GM12878 (cell line): ENCODE results near the gene ITGB1BP2. TPM values are rescaled to one million over a fixed set of nuclear protein-coding genes. Genes with fewer than 3 reads are reported as not detected.

Experiments used
- ATAC-seq: fragments of 200-7000 bp; cut with Tn5 transposase; 3 replicates; pipeline ENCODE4 v1.9.1; 2020; ENCODE audit warnings: mild to moderate bottlenecking, moderate library complexity
- BruUV-seq: library from RNA; stranded (reverse); fragments of 400-500 nt; replicated peaks from 2 replicates; lab custom pipeline; 2021; lab: Mats Ljungman, UMichigan
- CTCF ChIA-PET: fragments of 300-600 bp; sonication (Branson Sonifier 250); formaldehyde crosslinking; extraction: SDS; loops from one replicate; lab custom pipeline; 2021; ENCODE audit warnings: inconsistent platforms; lab: Yijun Ruan, JAX
- POLR2A ChIA-PET: fragments of 350-600 bp; formaldehyde crosslinking; extraction: SDS; loops from one replicate; lab custom pipeline; 2021; ENCODE audit warnings: inconsistent platforms; lab: Charles Lee
- RAD21 ChIA-PET: fragments of 300-600 bp; sonication (Branson Sonifier 250); formaldehyde crosslinking; loops from one replicate; lab custom pipeline; 2023; ENCODE audit warnings: antibody characterized with exemption; ENCODE audit not compliant: unreplicated experiment; lab: Charles Lee
- SMC1A ChIA-PET: fragments of 300-600 bp; sonication (Branson Sonifier 250); formaldehyde crosslinking; loops from one replicate; lab custom pipeline; 2023; ENCODE audit not compliant: unreplicated experiment, uncharacterized antibody; lab: Charles Lee
- DNase-seq: peaks from one replicate; pipeline ENCODE4 v3.0.0-alpha.2; 2011; ENCODE audit warnings: low read depth, low spot score
- FAIRE-seq: peaks from 3 replicates; lab custom pipeline; 2011; peaks lifted over from hg19 to GRCh38; lab: Jason Lieb, UNC
- H2AFZ ChIP-seq: 2 replicates; pipeline ENCODE4 v1.6.0; 2011; ENCODE audit warnings: low read depth, low read length, control low read depth; ENCODE audit not compliant: control insufficient read depth
- H3K27ac ChIP-seq: 2 replicates; pipeline ENCODE4 v1.5.1; 2011; ENCODE audit warnings: control low read depth; ENCODE audit not compliant: control insufficient read depth, insufficient read depth
- H3K27me3 ChIP-seq, 2 experiments: replicated peaks in 1 of 2; 2 replicates each; pipeline versions ENCODE4 v1.6.0 to v1.6.1; 2011; ENCODE audit warnings: low read length in 1 of 2; ENCODE audit not compliant: control insufficient read depth in 2 of 2, insufficient read depth in 2 of 2
- H3K36me3 ChIP-seq, 2 experiments: 2 replicates each; pipeline ENCODE4 v1.5.1; 2011; ENCODE audit warnings: low read length in 1 of 2; ENCODE audit not compliant: control insufficient read depth in 2 of 2, insufficient read depth in 2 of 2
- H3K4me1 ChIP-seq: 2 replicates; pipeline ENCODE4 v1.6.1; 2011; ENCODE audit warnings: mild to moderate bottlenecking, low read length, moderate library complexity, mixed read lengths; ENCODE audit not compliant: control insufficient read depth, insufficient read depth
- H3K4me2 ChIP-seq: 2 replicates; pipeline ENCODE4 v1.6.0; 2011; ENCODE audit warnings: control low read depth; ENCODE audit not compliant: control insufficient read depth, insufficient read depth
- H3K4me3 ChIP-seq: fragments of 200-600 bp; sonication (generic); 2 replicates; pipeline ENCODE4 v1.5.1; 2016
- H3K79me2 ChIP-seq: 2 replicates; pipeline ENCODE4 v1.6.0; 2011; ENCODE audit warnings: low read length; ENCODE audit not compliant: control insufficient read depth, insufficient read depth
- H3K9ac ChIP-seq: 2 replicates; pipeline ENCODE4 v1.8.0; 2011; ENCODE audit warnings: low read length, control low read depth, mixed read lengths; ENCODE audit not compliant: control insufficient read depth, insufficient read depth
- H3K9me3 ChIP-seq: replicated peaks from 3 replicates; pipeline ENCODE4 v1.5.1; 2011; ENCODE audit warnings: mild to moderate bottlenecking, low read length; ENCODE audit not compliant: control insufficient read depth, insufficient read depth
- H4K20me1 ChIP-seq: 2 replicates; pipeline ENCODE4 v1.6.0; 2011; ENCODE audit not compliant: control insufficient read depth, insufficient read depth
- BACH1 ChIP-seq: fragments of 450-650 bp; IDR thresholded peaks from 2 replicates; pipeline ENCODE4 v1.6.1; 2017; ENCODE audit warnings: mild to moderate bottlenecking, borderline replicate concordance
- ESRRA ChIP-seq: IDR thresholded peaks from 2 replicates; pipeline ENCODE4 v1.6.1; 2012; ENCODE audit warnings: mild to moderate bottlenecking, low read length, improper control_type of control experiment
- GABPA ChIP-seq: IDR thresholded peaks from 2 replicates; pipeline ENCODE4 v1.6.1; 2014; ENCODE audit warnings: antibody characterized with exemption, low read depth, mild to moderate bottlenecking, inconsistent platforms
- HDAC2 ChIP-seq: fragments of 200-600 bp; sonication (generic); IDR thresholded peaks from 2 replicates; pipeline ENCODE4 v1.6.1; 2017
- IKZF2 ChIP-seq, 2 experiments: fragments of 450-650 bp; IDR thresholded peaks; 2 replicates each; pipeline ENCODE4 v1.6.1; 2017; ENCODE audit warnings: mild to moderate bottlenecking in 2 of 2, moderate library complexity in 2 of 2
- KDM1A ChIP-seq: fragments of 200-600 bp; sonication (generic); IDR thresholded peaks from 2 replicates; pipeline ENCODE4 v1.6.1; 2016; ENCODE audit warnings: borderline replicate concordance
- LARP7 ChIP-seq: fragments of 450-650 bp; IDR thresholded peaks from 2 replicates; pipeline ENCODE4 v1.6.1; 2017; ENCODE audit warnings: mild to moderate bottlenecking
- MYB ChIP-seq: fragments of 150-350 bp; IDR thresholded peaks from 2 replicates; pipeline ENCODE4 v1.6.1; 2014; ENCODE audit warnings: mild to moderate bottlenecking, low read depth, low read length, borderline replicate concordance
- NFXL1 ChIP-seq: fragments of 450-650 bp; IDR thresholded peaks from 2 replicates; pipeline ENCODE4 v1.6.1; 2017; ENCODE audit warnings: antibody characterized with exemption, mild to moderate bottlenecking, borderline replicate concordance
- NR2F1 ChIP-seq: fragments of 450-650 bp; conservative IDR thresholded peaks from 2 replicates; pipeline ENCODE4 v1.6.1; 2017; ENCODE audit warnings: mild to moderate bottlenecking
- PAX5 ChIP-seq: IDR thresholded peaks from 2 replicates; pipeline ENCODE4 v1.6.1; 2011; ENCODE audit warnings: low read depth, low read length, borderline replicate concordance
- RAD21 ChIP-seq: IDR thresholded peaks from 2 replicates; pipeline ENCODE4 v1.6.1; 2011; ENCODE audit warnings: mild to moderate bottlenecking, low read depth, low read length, moderate library complexity; ENCODE audit not compliant: insufficient read depth
- SIX5 ChIP-seq: IDR thresholded peaks from 2 replicates; pipeline ENCODE4 v1.6.1; 2011; ENCODE audit warnings: mild to moderate bottlenecking, low read depth, low read length, moderate library complexity; ENCODE audit not compliant: severe bottlenecking
- ZNF24 ChIP-seq: fragments of 450-650 bp; IDR thresholded peaks from 2 replicates; pipeline ENCODE4 v1.6.1; 2017; ENCODE audit warnings: antibody characterized with exemption, mild to moderate bottlenecking
- WGBS: methylation state at CpG from one replicate; pipeline ENCODE4 v1.1.6; 2016; ENCODE audit warnings: low lambda C conversion rate; ENCODE audit not compliant: insufficient replicate concordance, insufficient coverage; ENCODE audit errors: missing lambda C conversion rate; 5-methylcytosine and 5-hydroxymethylcytosine counted together
- in situ Hi-C: fragments of 300-500 bp; cut with MboI; formaldehyde crosslinking; loops from 9 replicates; pipeline ENCODE4 v1.14.3; 2018; ENCODE audit warnings: mixed read lengths
- intact Hi-C: fragments of 100-400 bp; cut with micrococcal nuclease; formaldehyde crosslinking; loops from one replicate; pipeline ENCODE4 v1.14.2; 2022; ENCODE audit not compliant: unreplicated experiment
- polyA plus RNA-seq, 11 experiments: library from polyadenylated mRNA; depleted of rRNA in 4 of 11; unstranded in 6 of 11; stranded (reverse) in 5 of 11; fragments of >200 nt; fragmentation: Nextera tagmentation in 4 of 11; fragmentation: Illumina TruSeq in 1 of 11; extraction: Ambion mirVana in 4 of 11; extraction: Trizol in 1 of 11; gene quantifications; 1 replicate in 1 of 11; 2 replicates in 10 of 11; pipeline versions ENCODE4 v1.2.1 to v1.2.3, GENCODE V29; 2011 to 2016; ENCODE audit warnings: inconsistent platforms in 2 of 11, missing spikeins in 2 of 11, low read depth in 1 of 11
- total RNA-seq, 4 experiments: library from RNA; depleted of rRNA in 3 of 4; stranded (reverse); fragments of >200 nt in 3 of 4; fragmentation: Illumina TruSeq in 1 of 4; extraction: Trizol in 1 of 4; gene quantifications; 2 replicates each; pipeline versions ENCODE4 v1.2.1 to v1.2.3, GENCODE V29; 2013 to 2021
- TF ChIP-seq, protein P1 (sequence below): fragments of 150-350 bp; IDR thresholded peaks from 2 replicates; pipeline ENCODE4 v1.6.1; 2014; ENCODE audit warnings: mild to moderate bottlenecking, low read depth, low read length
- TF ChIP-seq, protein P2 (sequence below), 3 experiments: IDR thresholded peaks in 2 of 3; conservative IDR thresholded peaks in 1 of 3; 2 replicates each; pipeline ENCODE4 v1.5.1; 2011; ENCODE audit warnings: low read depth in 3 of 3, low read length in 3 of 3, mild to moderate bottlenecking in 3 of 3, control low read depth in 2 of 3, moderate library complexity in 2 of 3, inconsistent platforms in 1 of 3, mixed read lengths in 1 of 3; ENCODE audit not compliant: control insufficient read depth in 2 of 3, insufficient read depth in 1 of 3; ENCODE audit errors: extremely low read depth in 1 of 3

The ITGB1BP2 gene
- total and polyA plus RNA-seq, 10 of the 15 experiments (the other 5 are each of a cell fraction or from before 2014, with no cell fraction given) = 0.50 to 2.9 (median 1.7) TPM

GRCh38 chrX:71253253-71254091, 48.1 kb upstream of the ITGB1BP2 start:
- POLR2A ChIA-PET = interaction anchor here (0.8 to 2.4 kb wide), 5 partner anchors 30 to 150 kb away, joined by 3 to 18 read pairs (median 6); partner anchors contain the start of gene NONO
- CTCF ChIA-PET = interaction anchor here (0.6 to 1.7 kb wide), 4 partner anchors 13 to 113 kb away, joined by 3 to 11 read pairs (median 3); partner anchors contain the start of genes NONO and TAF1
- TF ChIP-seq ESRRA (no peak), NR2F1 (0 out of 2 replicates have a peak, but pooled peaks have one; percentile 28), NFXL1 (no peak), GABPA (no peak), IKZF2 (IDR thresholded peaks at IDR 0.05) (no peak), LARP7 (no peak; the same call in 1 of the 2 replicates), RAD21 (no peak), SIX5 (no peak), KDM1A (no peak), MYB (no peak), BACH1 (0 out of 2 replicates have a peak, but pooled peaks have one; percentile 13), ZNF24 (no peak), PAX5 (no peak), HDAC2 (no peak)
- TF ChIP-seq, protein P1, sequence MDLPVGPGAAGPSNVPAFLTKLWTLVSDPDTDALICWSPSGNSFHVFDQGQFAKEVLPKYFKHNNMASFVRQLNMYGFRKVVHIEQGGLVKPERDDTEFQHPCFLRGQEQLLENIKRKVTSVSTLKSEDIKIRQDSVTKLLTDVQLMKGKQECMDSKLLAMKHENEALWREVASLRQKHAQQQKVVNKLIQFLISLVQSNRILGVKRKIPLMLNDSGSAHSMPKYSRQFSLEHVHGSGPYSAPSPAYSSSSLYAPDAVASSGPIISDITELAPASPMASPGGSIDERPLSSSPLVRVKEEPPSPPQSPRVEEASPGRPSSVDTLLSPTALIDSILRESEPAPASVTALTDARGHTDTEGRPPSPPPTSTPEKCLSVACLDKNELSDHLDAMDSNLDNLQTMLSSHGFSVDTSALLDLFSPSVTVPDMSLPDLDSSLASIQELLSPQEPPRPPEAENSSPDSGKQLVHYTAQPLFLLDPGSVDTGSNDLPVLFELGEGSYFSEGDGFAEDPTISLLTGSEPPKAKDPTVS = no peak
- TF ChIP-seq, protein P2, sequence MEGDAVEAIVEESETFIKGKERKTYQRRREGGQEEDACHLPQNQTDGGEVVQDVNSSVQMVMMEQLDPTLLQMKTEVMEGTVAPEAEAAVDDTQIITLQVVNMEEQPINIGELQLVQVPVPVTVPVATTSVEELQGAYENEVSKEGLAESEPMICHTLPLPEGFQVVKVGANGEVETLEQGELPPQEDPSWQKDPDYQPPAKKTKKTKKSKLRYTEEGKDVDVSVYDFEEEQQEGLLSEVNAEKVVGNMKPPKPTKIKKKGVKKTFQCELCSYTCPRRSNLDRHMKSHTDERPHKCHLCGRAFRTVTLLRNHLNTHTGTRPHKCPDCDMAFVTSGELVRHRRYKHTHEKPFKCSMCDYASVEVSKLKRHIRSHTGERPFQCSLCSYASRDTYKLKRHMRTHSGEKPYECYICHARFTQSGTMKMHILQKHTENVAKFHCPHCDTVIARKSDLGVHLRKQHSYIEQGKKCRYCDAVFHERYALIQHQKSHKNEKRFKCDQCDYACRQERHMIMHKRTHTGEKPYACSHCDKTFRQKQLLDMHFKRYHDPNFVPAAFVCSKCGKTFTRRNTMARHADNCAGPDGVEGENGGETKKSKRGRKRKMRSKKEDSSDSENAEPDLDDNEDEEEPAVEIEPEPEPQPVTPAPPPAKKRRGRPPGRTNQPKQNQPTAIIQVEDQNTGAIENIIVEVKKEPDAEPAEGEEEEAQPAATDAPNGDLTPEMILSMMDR (IDR thresholded peaks at IDR 0.05 in 2 of 3, conservative IDR thresholded peaks at IDR 0.05 in 1 of 3; ENCODE audit: control insufficient read depth in 2 of 3, extremely low read depth in 1 of 3, insufficient read depth in 1 of 3, low read depth in 3 of 3, low read length in 3 of 3) = peak; percentile 41 to 62 (median 46)

More at GRCh38 chrX:71253253-71254091, 48.1 kb upstream of the ITGB1BP2 start:
- Histone ChIP-seq H3K27ac (peak overlapping the region; percentile 72), H3K4me2 (peak overlapping the region; percentile 74), H3K27me3 (no peaks in the 10 kb centered on the region), H3K9me3 (no peaks in the 10 kb centered on the region), H4K20me1 (no peaks in the 10 kb centered on the region), H3K36me3 (peaks cover 0 to 5% of the 10 kb centered on the region in 2 experiments; a peak in 1 of 4 replicates), H3K4me1 (peaks cover 6% of the 10 kb centered on the region; the same call in 1 of the 2 replicates), H3K4me3 (peak overlapping the region; percentile 89), H3K79me2 (peaks cover 13% of the 10 kb centered on the region), H2AFZ (peak overlapping the region; percentile 37), H3K9ac (peak overlapping the region; percentile 64; the same call in 1 of the 2 replicates)
- no TSS peak for BruUV-seq
- peak; percentile 25 for ATAC-seq
- ChIA-PET SMC1A (interaction anchor here (1.0 kb wide), 1 partner anchor 30 kb away, joined by 3 read pairs; the partner anchor contains the start of gene NONO), RAD21 (interaction anchor here (1.5 to 1.7 kb wide), 2 partner anchors 56 to 112 kb away, joined by 4 to 6 read pairs; partner anchors contain the start of gene TAF1)
- no peak for DNase-seq
- FAIRE-seq = no peak
- in situ Hi-C loops (no loop called here), intact Hi-C loops (loop anchor here (1.0 to 5.0 kb wide), 3 partner anchors 30 to 71 kb away; partner anchors contain the start of gene NONO)
- 32% methylated on average over 17 of the region's 35 CpGs for WGBS
